ENCODE measurements around the gene PCDH9. TPM values are rescaled to one million over a fixed set of nuclear protein-coding genes. Genes with fewer than 3 reads are reported as not detected.

Gene PCDH9
- total RNA-seq, 1 donor from 2014 or later: 33.8 TPM

DNA sequence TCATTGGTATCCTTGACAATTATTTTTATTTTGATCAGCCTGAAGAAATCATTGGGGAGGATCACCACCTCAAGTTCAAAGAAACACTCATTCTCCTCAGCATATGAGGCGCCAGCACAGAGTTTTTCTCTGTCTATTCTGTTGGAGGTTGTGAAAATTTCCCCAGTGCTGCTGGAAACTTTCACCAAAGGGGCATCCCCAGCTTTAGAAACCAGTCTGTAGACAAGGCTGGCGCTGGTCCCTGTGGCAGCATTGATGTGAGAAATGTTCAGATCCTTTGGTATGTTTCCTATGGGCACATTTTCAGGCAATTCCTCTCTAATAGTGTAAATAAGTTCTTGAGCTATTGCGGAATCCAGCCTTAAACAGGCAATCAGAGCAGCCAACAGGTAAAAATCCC, 2.1 kb downstream of the PCDH9 start:
- H3K4me1 Mint-ChIP-seq (ENCODE audit: unreplicated experiment): peaks cover 40% of the 10 kb centered on the region
- peaks cover 11% of the 10 kb centered on the region for H3K36me3 Mint-ChIP-seq (ENCODE audit: unreplicated experiment)
- H3K4me3 Mint-ChIP-seq (ENCODE audit: unreplicated experiment): no peak overlapping the region
- no peak for TF ChIP-seq CTCF (IDR thresholded peaks at IDR 0.05)
- H3K9me3 Mint-ChIP-seq (ENCODE audit: unreplicated experiment): no peaks in the 10 kb centered on the region
- no peak overlapping the region for H3K27ac Mint-ChIP-seq (ENCODE audit: unreplicated experiment)
- no peak for DNase-seq (ENCODE audit: extremely low spot score, unreplicated experiment)
- no peaks in the 10 kb centered on the region for H3K27me3 Mint-ChIP-seq (ENCODE audit: unreplicated experiment)

- H3K27ac Mint-ChIP-seq (ENCODE audit: unreplicated experiment): no peak overlapping the region
- no peaks in the 10 kb centered on the region for H3K27me3 Mint-ChIP-seq (ENCODE audit: unreplicated experiment)
- no peak for DNase-seq (ENCODE audit: extremely low spot score, unreplicated experiment)
- H3K4me3 Mint-ChIP-seq (ENCODE audit: unreplicated experiment): no peak overlapping the region
- no peaks in the 10 kb centered on the region for H3K9me3 Mint-ChIP-seq (ENCODE audit: unreplicated experiment)
- TF ChIP-seq CTCF (IDR thresholded peaks at IDR 0.05): no peak
- peaks cover 12% of the 10 kb centered on the region for H3K36me3 Mint-ChIP-seq (ENCODE audit: unreplicated experiment)
- peaks cover 42% of the 10 kb centered on the region for H3K4me1 Mint-ChIP-seq (ENCODE audit: unreplicated experiment)
These were observed 2.8 kb downstream of the PCDH9 start for GRCh38 chr13:67227131-67227983.

DNA sequence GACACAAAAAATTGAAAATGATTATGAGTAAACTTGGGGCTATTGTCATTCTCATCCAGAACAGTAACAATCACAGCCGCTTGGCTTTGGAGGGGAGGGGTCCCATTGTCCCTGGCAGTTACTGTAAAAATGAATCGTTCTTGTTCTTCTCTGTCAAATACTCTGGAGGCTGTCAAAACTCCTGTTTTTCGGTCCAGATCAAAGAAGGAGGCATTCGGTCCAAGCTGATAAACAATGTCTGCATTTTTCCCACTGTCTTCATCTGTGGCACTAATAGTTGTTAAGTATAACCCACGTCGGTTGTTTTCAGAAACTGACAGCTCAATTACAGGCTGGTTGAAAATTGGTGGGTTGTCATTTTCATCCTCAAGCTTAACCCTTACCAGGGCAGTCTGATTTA, 3.4 kb downstream of the PCDH9 start:
- Mint-ChIP-seq H3K4me3 (ENCODE audit: unreplicated experiment) (peak overlapping the region; percentile 46), H3K27me3 (ENCODE audit: unreplicated experiment) (no peaks in the 10 kb centered on the region), H3K4me1 (ENCODE audit: unreplicated experiment) (peaks cover 47% of the 10 kb centered on the region), H3K27ac (ENCODE audit: unreplicated experiment) (no peak overlapping the region), H3K36me3 (ENCODE audit: unreplicated experiment) (peaks cover 12% of the 10 kb centered on the region), H3K9me3 (ENCODE audit: unreplicated experiment) (no peaks in the 10 kb centered on the region)
- DNase-seq (ENCODE audit: extremely low spot score, unreplicated experiment): no peak
- no peak for TF ChIP-seq CTCF (IDR thresholded peaks at IDR 0.05)

DNA sequence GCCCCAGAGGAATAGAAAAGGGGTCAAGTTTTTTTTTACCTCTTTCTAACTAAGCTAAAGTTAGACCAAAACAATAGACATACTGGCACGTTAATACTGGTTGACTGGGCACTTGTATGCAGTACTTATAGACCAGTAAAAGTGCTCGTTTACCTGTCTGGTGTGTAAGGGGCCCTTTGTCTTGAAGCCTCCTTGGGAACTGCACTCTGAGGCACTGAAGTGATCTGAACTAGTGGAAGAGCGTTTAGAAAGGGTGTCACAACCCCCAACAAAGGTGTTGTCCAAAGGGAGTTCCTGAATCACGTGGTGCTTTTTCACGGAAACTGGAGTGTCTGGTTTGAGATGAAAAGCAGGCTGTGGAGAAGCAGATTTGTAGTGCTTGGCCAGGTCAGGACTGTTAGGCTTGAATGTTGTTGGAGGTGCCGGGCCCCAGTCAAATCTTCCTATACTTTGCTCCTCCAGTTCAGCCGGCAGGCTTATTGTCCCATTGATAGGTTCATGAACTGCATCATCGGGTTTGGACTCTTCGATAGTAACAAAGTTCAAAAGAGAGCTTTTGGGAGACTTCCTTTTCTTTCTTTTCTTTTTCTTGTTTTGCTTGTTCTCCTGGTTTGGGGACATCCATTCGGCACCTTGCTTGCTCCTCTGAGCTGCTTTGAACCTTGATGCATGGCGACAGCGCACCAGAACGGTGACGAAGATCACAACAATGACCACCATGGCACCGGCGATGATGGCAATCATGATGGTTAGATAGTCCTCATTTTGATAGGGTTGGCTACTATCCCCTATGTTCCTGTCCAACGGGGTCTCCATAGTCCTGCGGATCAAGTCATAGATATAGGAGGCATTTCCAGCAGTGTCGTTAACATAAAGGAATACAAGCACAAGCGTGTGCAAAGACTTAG, 4.6 kb downstream of the PCDH9 start:
- H3K4me1 Mint-ChIP-seq (ENCODE audit: unreplicated experiment): peaks cover 53% of the 10 kb centered on the region
- H3K36me3 Mint-ChIP-seq (ENCODE audit: unreplicated experiment): peaks cover 14% of the 10 kb centered on the region
- TF ChIP-seq CTCF (IDR thresholded peaks at IDR 0.05): no peak
- peak overlapping the region; percentile 24 for H3K27ac Mint-ChIP-seq (ENCODE audit: unreplicated experiment)
- no peaks in the 10 kb centered on the region for H3K9me3 Mint-ChIP-seq (ENCODE audit: unreplicated experiment)
- no peaks in the 10 kb centered on the region for H3K27me3 Mint-ChIP-seq (ENCODE audit: unreplicated experiment)
- H3K4me3 Mint-ChIP-seq (ENCODE audit: unreplicated experiment): peak overlapping the region; percentile 36
- no peak for DNase-seq (ENCODE audit: extremely low spot score, unreplicated experiment)
